Upper lobe of left lung (tissue), 6 donors: ENCODE results near the gene EXOC8. TPM values are rescaled to one million over a fixed set of nuclear protein-coding genes. Genes with fewer than 3 reads are reported as not detected.
A peak's percentile ranks its signal among the peaks of the same experiment; 100 is the strongest.

Source experiments
- ATAC-seq, 2 donors: fragments of 200-7000 bp; cut with Tn5 transposase; one replicate each; pipeline ENCODE4 v1.9.1; 2022; ENCODE audit warnings: mild to moderate bottlenecking in 2 of 2, moderate library complexity in 2 of 2; ENCODE audit not compliant: low FRiP score in 2 of 2
- DNase-seq, 2 donors: peaks; one replicate each; pipeline ENCODE4 v3.0.0-alpha.2; 2019 to 2020
- H3K27ac ChIP-seq, 4 donors: fragments of 200-600 bp; sonication (generic); one replicate each; pipeline ENCODE4 v1.5.1; 2016 to 2019
- H3K27me3 ChIP-seq, 4 donors: fragments of 200-600 bp; sonication (generic); one replicate each; pipeline ENCODE4 v1.5.1; 2017 to 2019
- H3K36me3 ChIP-seq, 4 donors: fragments of 200-600 bp; sonication (generic); one replicate each; pipeline ENCODE4 v1.5.1; 2016 to 2019
- H3K4me1 ChIP-seq, 4 donors: fragments of 200-600 bp; sonication (generic); one replicate each; pipeline ENCODE4 v1.5.1; 2018 to 2019
- H3K4me3 ChIP-seq, 4 donors: fragments of 200-600 bp; sonication (generic); one replicate each; pipeline ENCODE4 v1.5.1; 2017 to 2019; ENCODE audit warnings: mild to moderate bottlenecking in 2 of 4, moderate library complexity in 1 of 4
- H3K9me3 ChIP-seq, 4 donors: fragments of 200-600 bp; sonication (generic); one replicate each; pipeline ENCODE4 v1.5.1; 2018 to 2019
- CTCF ChIP-seq, 6 experiments: fragments of 450-650 bp in 4 of 6; fragments of 200-600 bp in 2 of 6; sonication (generic) in 2 of 6; IDR thresholded peaks; one replicate each; pipeline ENCODE4 v1.5.1; 2016 to 2019; ENCODE audit warnings: antibody characterized with exemption in 6 of 6
- EP300 ChIP-seq, 4 donors: sonication (generic); formaldehyde crosslinking; IDR thresholded peaks; one replicate each; pipeline ENCODE4 v1.5.1; 2017; ENCODE audit warnings: antibody characterized with exemption in 4 of 4, control low read depth in 2 of 4
- POLR2A ChIP-seq, 4 donors: fragments of 450-650 bp; IDR thresholded peaks; one replicate each; pipeline ENCODE4 v1.5.1; 2016 to 2017; ENCODE audit warnings: antibody characterized with exemption in 4 of 4, mild to moderate bottlenecking in 2 of 4
- POLR2AphosphoS5 ChIP-seq, 2 donors: sonication (generic); formaldehyde crosslinking; IDR thresholded peaks; one replicate each; pipeline ENCODE4 v1.5.1; 2017; ENCODE audit warnings: antibody characterized with exemption in 2 of 2
- WGBS, 2 donors: methylation state at CpG; one replicate each; pipeline ENCODE4 v1.1.5; 2017 to 2018; 5-methylcytosine and 5-hydroxymethylcytosine counted together
- total RNA-seq, 6 donors: library from RNA; depleted of rRNA in 4 of 6; stranded (reverse); fragments of >200 nt in 4 of 6; gene quantifications; one replicate each; pipeline versions ENCODE4 v1.1.0 to v1.2.1, GENCODE V29; 2016 to 2021
- donor health status: DM: no; HTN: no; CAD: no; lungs with moderate emphysema.
- donor health status: DM: no; HTN: yes; CAD: no; lungs with severe emphysema.

The EXOC8 gene
- total RNA-seq, 6 donors from 2014 or later, result 16.3 to 24.7 (median 17.5) TPM

- Histone ChIP-seq H3K27me3 (no peaks in the 10 kb centered on the region), H3K36me3 (peaks cover 0 to 15% (median 0%) of the 10 kb centered on the region in 4 donors), H3K9me3 (no peaks in the 10 kb centered on the region), H3K4me1 (peaks cover 0 to 6% (median 3%) of the 10 kb centered on the region in 4 donors), H3K27ac (no peak overlapping the region), H3K4me3 (no peak overlapping the region)
- WGBS, 2 donors, result 92% methylated on average over 1 of the region's 1 CpG
- DNase-seq, result no peak
- ATAC-seq, result no peak
- TF ChIP-seq POLR2AphosphoS5 (IDR thresholded peaks at IDR 0.05) (no peak), EP300 (IDR thresholded peaks at IDR 0.05) (no peak), POLR2A (IDR thresholded peaks at IDR 0.05) (no peak), CTCF (IDR thresholded peaks at IDR 0.05) (no peak)
Measured at GRCh38 chr1:231362325-231362724, 24.7 kb upstream of the EXOC8 start.

- TF ChIP-seq CTCF (IDR thresholded peaks at IDR 0.05) (no peak), POLR2AphosphoS5 (IDR thresholded peaks at IDR 0.05) (peak in 1 of 2 donors; percentile 13)
- peak in 1 of 2 donors; percentile 90 for ATAC-seq
- peaks cover 0 to 6% (median 3%) of the 10 kb centered on the region in 4 donors for H3K4me1 ChIP-seq
- H3K27ac ChIP-seq, result no peak overlapping the region
- peak in 1 of 2 donors; percentile 53 for DNase-seq
- 66 to 91% methylated on average over 6 of the region's 6 CpGs for WGBS, 2 donors
- no peaks in the 10 kb centered on the region for H3K9me3 ChIP-seq
- no peak overlapping the region for H3K4me3 ChIP-seq
- H3K36me3 ChIP-seq, result peaks cover 0 to 2% (median 0%) of the 10 kb centered on the region in 4 donors
- no peaks in the 10 kb centered on the region for H3K27me3 ChIP-seq
Measured at GRCh38 chr1:231359113-231359512, 21.5 kb upstream of the EXOC8 start.

- TF ChIP-seq EP300 (IDR thresholded peaks at IDR 0.05) (no peak), CTCF (IDR thresholded peaks at IDR 0.05) (peak; percentile 49 to 89 (median 80))
- Histone ChIP-seq H3K27ac (no peak overlapping the region), H3K4me3 (no peak overlapping the region), H3K9me3 (no peaks in the 10 kb centered on the region), H3K36me3 (peaks cover 0 to 8% (median 4%) of the 10 kb centered on the region in 4 donors), H3K27me3 (no peaks in the 10 kb centered on the region), H3K4me1 (peaks cover 0 to 3% (median 1%) of the 10 kb centered on the region in 4 donors)
- 14% methylated on average over 4 of the region's 4 CpGs for WGBS, 2 donors
- ATAC-seq (peak; percentile 84 to 91), DNase-seq (peak in 1 of 2 donors; percentile 43)
Measured at GRCh38 chr1:231357831-231358354, 20.2 kb upstream of the EXOC8 start.

- no peaks in the 10 kb centered on the region for H3K27me3 ChIP-seq
- 83 to 86% methylated on average over 10 of the region's 10 CpGs for WGBS, 2 donors
- peaks cover 0 to 14% (median 8%) of the 10 kb centered on the region in 4 donors for H3K36me3 ChIP-seq
- TF ChIP-seq CTCF (IDR thresholded peaks at IDR 0.05) (no peak), POLR2A (IDR thresholded peaks at IDR 0.05) (no peak), POLR2AphosphoS5 (IDR thresholded peaks at IDR 0.05) (no peak), EP300 (IDR thresholded peaks at IDR 0.05) (no peak)
- peaks cover 0 to 3% (median 1%) of the 10 kb centered on the region in 4 donors for H3K4me1 ChIP-seq
- no peak overlapping the region for H3K27ac ChIP-seq
- H3K4me3 ChIP-seq, result no peak overlapping the region
- no peak for ATAC-seq
- no peak for DNase-seq
- H3K9me3 ChIP-seq, result no peaks in the 10 kb centered on the region
Measured at GRCh38 chr1:231357187-231357772, 19.6 kb upstream of the EXOC8 start.

GRCh38 chr1:231355171-231355570 is 17.5 kb upstream of the EXOC8 start:
- ATAC-seq (no peak), DNase-seq (no peak)
- no peaks in the 10 kb centered on the region for H3K9me3 ChIP-seq
- no peak overlapping the region for H3K27ac ChIP-seq
- TF ChIP-seq CTCF (IDR thresholded peaks at IDR 0.05) (no peak), POLR2AphosphoS5 (IDR thresholded peaks at IDR 0.05) (no peak), POLR2A (IDR thresholded peaks at IDR 0.05) (no peak), EP300 (IDR thresholded peaks at IDR 0.05) (no peak)
- peaks cover 0 to 3% (median 1%) of the 10 kb centered on the region in 4 donors for H3K4me1 ChIP-seq
- H3K36me3 ChIP-seq, result peaks cover 10 to 33% (median 11%) of the 10 kb centered on the region in 4 donors
- 83 to 85% methylated on average over 3 of the region's 3 CpGs for WGBS, 2 donors
- no peak overlapping the region for H3K4me3 ChIP-seq
- H3K27me3 ChIP-seq, result no peaks in the 10 kb centered on the region
